Measurements from ENCODE around the gene CEMIP. TPM values are rescaled to one million over a fixed set of nuclear protein-coding genes. Genes with fewer than 3 reads are reported as not detected.

CEMIP gene
- polyA plus RNA-seq, 1 donor from 2014 or later = not detected

DNA sequence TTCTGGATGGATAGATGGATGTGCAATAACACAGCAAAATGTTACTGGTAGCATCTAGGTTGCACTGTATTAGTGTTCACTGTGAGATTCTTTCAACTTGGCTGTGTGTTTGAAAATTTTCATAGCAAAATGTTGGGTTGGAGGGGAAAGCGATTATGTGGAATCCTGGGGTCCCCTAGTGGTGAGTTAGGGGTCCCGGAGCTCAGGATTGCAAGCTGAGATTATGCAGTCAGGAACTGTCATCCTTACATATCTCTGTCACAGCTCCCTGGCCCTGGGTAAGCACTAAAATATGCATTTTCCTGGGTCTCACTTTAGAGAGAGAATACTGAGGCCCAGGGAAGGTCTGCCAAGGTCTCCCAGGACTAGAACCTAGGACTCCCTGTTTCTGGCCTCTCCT, 77.2 kb downstream of the CEMIP start:
- Mint-ChIP-seq H3K27me3 (peaks cover 12% of the 10 kb centered on the region), H3K27ac (no peak overlapping the region), H3K36me3 (no peaks in the 10 kb centered on the region), H3K4me1 (no peaks in the 10 kb centered on the region), H3K9me3 (peaks cover 0 to 2% (median 0%) of the 10 kb centered on the region in 3 donors), H3K4me3 (no peak overlapping the region)

DNA sequence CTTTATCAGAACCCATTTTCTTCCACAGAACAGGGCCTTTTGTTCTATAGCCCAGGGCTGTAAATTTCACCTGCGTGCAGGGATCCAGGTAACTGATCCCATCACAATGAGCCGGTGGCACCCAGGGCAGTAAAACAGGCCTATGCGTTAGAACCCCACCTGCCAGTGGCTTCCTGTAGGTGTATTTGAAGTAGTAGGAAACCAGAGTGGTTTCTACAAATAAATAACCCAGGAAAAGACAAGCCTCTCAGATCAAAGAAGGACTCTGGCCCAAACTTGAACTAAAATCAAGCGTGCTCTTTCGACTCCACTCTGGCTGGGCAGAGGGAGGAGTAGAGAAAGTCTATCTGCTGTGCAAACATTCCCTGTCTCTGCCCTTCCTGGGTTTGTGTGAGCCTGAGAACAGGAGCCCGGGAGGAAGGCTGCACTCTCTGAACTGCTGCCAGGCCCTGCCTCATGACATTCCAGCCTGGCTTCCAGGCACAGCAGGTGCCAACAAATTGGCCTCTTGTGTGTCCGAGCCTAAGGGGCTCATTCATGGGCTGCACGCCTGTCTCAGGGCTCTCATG, 77.7 kb downstream of the CEMIP start:
- H3K4me3 Mint-ChIP-seq = no peak overlapping the region
- peaks cover 0 to 2% (median 0%) of the 10 kb centered on the region in 3 donors for H3K9me3 Mint-ChIP-seq
- no peaks in the 10 kb centered on the region for H3K4me1 Mint-ChIP-seq
- H3K27me3 Mint-ChIP-seq = peaks cover 8% of the 10 kb centered on the region
- peak overlapping the region in 1 of 3 donors; percentile 67 for H3K27ac Mint-ChIP-seq
- H3K36me3 Mint-ChIP-seq = no peaks in the 10 kb centered on the region

DNA sequence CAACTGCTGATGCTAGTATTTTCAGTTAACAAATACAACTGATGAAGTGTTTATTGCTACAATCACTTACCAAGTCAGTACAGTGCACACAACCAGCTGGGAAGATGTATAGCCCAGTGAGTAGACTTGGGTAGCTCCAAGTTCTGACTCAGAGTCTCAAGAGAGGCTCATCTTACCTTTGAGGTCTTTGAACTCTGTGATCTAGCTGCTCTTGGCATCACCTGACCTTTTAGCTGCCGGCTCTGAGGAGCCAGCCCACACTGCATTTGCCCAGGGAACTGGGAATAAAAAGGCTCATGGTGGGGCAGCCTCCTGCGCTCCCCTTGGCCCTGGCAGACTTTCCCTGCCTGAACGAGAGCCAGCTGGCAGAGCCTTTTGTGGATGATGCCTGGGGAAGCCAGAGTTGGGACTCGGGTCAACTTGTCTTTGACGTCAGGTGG, 82.6 kb downstream of the CEMIP start:
- H3K27me3 Mint-ChIP-seq = peaks cover 10% of the 10 kb centered on the region
- no peaks in the 10 kb centered on the region for H3K9me3 Mint-ChIP-seq
- H3K27ac Mint-ChIP-seq = no peak overlapping the region
- no peak overlapping the region for H3K4me3 Mint-ChIP-seq
- no peaks in the 10 kb centered on the region for H3K4me1 Mint-ChIP-seq
- H3K36me3 Mint-ChIP-seq = no peaks in the 10 kb centered on the region

DNA sequence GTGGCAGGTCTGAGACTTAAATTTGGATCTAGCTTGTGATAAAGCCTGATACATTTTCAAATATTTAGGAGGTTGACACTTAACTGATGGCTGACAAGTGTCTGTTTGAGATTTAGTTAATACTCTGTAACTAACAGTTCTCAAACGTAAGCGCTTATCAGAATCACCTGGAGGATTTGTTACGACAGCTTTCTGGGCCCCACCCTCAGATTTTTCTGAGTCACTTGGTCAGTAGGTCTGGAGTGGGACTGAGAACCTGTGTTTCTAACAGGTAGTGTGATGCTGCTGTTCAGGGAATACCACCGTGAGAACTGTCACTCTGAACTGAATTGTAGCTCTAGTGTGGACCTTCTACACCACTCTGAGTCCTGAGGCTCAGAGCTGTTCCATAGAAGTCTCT, 85.5 kb downstream of the CEMIP start:
- Mint-ChIP-seq H3K9me3 (no peaks in the 10 kb centered on the region), H3K4me1 (no peaks in the 10 kb centered on the region), H3K27me3 (peaks cover 8% of the 10 kb centered on the region), H3K36me3 (no peaks in the 10 kb centered on the region), H3K4me3 (no peak overlapping the region), H3K27ac (no peak overlapping the region)

DNA sequence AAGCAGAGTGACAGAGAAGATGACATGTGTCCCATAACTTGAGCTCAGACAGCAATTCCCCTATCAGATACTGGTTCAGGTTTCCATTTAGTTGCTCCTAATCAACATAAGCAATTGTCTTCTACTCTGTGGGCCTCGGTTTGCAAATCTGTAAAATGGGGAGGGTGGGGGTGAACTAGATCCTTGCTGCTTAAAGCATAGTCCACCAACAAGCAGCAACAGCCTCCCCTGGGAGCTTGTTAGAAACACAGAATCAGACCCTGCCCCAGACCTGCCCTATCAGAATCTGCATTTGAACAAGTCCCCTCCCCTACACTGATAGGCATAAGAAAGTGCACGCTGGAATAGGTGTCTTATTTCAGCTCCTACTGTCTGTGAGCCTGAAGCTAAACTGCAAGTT, 87.8 kb downstream of the CEMIP start:
- Mint-ChIP-seq H3K9me3 (no peaks in the 10 kb centered on the region), H3K27me3 (peaks cover 4% of the 10 kb centered on the region), H3K36me3 (no peaks in the 10 kb centered on the region), H3K27ac (no peak overlapping the region), H3K4me1 (no peaks in the 10 kb centered on the region), H3K4me3 (no peak overlapping the region)

DNA sequence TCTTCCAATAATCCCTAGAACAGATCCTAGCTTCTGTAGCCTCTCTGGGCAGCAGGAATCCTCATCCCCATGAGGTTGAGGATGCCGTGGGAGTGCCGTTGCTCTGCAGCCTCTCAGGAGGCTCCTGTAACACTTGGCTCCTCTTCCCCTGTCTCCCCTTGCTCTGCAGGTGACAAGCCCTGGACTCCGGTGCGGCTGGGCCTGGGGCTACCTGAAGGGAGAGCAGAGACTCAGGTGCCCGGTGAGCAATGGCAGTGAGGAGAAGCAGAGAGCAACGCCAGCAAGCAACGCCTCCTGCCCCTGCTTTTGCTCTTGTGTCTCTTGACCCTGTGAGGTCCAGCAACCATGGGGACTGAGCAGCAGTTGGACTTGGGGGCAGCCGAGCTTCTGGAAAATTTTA, 91.2 kb downstream of the CEMIP start:
- Mint-ChIP-seq H3K9me3 (no peaks in the 10 kb centered on the region), H3K4me3 (no peak overlapping the region), H3K27me3 (peaks cover 7% of the 10 kb centered on the region), H3K27ac (no peak overlapping the region), H3K4me1 (no peaks in the 10 kb centered on the region), H3K36me3 (no peaks in the 10 kb centered on the region)

DNA sequence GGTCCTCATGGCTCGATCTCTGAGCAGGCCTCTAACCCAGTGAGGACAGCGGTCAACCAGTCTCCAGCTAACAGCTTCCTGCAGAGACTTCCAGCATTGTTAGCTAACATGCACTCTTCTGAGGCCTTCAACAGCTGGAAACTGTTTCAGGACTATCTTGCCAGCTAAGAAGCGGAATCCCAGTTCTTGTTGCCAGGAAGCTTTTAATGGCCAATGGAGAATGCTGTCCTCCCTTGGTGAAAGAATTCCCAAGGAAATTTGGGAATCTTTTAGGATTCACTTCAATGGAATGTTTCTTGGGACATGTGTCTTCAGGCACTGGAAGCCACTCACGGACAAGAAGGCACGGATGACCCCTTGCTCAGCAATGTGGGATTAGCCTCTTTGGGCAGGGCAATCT, 91.7 kb downstream of the CEMIP start:
- H3K4me3 Mint-ChIP-seq = no peak overlapping the region
- H3K36me3 Mint-ChIP-seq = no peaks in the 10 kb centered on the region
- H3K27ac Mint-ChIP-seq = no peak overlapping the region
- no peaks in the 10 kb centered on the region for H3K9me3 Mint-ChIP-seq
- H3K27me3 Mint-ChIP-seq = peaks cover 7% of the 10 kb centered on the region
- H3K4me1 Mint-ChIP-seq = no peaks in the 10 kb centered on the region

DNA sequence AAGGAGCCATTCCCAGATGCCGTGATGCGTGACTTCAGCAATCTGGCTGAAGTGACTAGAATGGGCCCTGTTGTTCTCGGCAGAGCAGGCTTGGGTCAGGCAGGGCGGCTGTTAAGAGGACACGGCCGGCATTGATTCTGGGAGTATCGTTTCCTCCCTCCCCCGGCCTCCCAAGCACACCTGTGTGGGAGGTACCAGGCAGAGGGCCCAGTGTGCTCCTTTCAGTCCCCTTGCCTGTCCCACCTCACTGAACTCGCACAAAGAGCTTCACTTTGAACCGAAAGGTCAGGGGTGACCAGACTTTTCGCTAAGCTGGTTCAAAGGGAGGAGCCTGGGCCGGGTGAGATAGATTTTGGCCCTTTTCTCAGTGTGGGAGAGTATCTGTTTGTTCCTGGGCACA, 92.7 kb downstream of the CEMIP start:
- no peaks in the 10 kb centered on the region for H3K4me1 Mint-ChIP-seq
- no peaks in the 10 kb centered on the region for H3K36me3 Mint-ChIP-seq
- no peak overlapping the region for H3K27ac Mint-ChIP-seq
- H3K27me3 Mint-ChIP-seq = peaks cover 11% of the 10 kb centered on the region
- no peak overlapping the region for H3K4me3 Mint-ChIP-seq
- no peaks in the 10 kb centered on the region for H3K9me3 Mint-ChIP-seq

DNA sequence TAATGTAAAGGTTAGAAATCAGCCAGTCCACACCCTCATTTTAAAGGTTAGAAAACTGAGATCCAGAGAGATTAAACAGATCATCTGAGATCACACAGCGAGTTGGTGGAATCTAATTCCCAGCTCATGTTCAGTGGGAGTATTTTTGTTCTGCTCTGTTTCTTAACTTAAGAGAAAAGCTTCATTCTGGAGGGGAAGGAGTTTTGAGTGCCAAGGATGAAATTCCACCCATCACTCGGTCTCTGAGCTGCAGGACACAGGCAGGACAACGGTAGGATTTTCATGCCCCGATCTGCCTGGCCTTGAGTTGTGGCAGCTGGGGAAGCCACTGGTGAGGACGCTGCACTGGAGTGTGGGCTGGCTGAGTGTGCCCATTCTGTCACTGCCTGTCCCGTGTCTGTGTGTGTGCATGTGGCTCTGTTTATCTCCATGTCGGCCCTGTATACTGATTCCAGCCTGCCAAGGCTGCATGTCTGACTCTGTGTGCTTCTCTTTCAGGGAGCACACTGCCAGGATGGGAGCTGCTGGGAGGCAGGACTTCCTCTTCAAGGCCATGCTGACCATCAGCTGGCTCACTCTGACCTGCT, 94.3 kb downstream of the CEMIP start:
- H3K27ac Mint-ChIP-seq = no peak overlapping the region
- H3K27me3 Mint-ChIP-seq = peaks cover 11% of the 10 kb centered on the region
- no peaks in the 10 kb centered on the region for H3K4me1 Mint-ChIP-seq
- peaks cover 4% of the 10 kb centered on the region for H3K36me3 Mint-ChIP-seq
- no peaks in the 10 kb centered on the region for H3K9me3 Mint-ChIP-seq
- no peak overlapping the region for H3K4me3 Mint-ChIP-seq

DNA sequence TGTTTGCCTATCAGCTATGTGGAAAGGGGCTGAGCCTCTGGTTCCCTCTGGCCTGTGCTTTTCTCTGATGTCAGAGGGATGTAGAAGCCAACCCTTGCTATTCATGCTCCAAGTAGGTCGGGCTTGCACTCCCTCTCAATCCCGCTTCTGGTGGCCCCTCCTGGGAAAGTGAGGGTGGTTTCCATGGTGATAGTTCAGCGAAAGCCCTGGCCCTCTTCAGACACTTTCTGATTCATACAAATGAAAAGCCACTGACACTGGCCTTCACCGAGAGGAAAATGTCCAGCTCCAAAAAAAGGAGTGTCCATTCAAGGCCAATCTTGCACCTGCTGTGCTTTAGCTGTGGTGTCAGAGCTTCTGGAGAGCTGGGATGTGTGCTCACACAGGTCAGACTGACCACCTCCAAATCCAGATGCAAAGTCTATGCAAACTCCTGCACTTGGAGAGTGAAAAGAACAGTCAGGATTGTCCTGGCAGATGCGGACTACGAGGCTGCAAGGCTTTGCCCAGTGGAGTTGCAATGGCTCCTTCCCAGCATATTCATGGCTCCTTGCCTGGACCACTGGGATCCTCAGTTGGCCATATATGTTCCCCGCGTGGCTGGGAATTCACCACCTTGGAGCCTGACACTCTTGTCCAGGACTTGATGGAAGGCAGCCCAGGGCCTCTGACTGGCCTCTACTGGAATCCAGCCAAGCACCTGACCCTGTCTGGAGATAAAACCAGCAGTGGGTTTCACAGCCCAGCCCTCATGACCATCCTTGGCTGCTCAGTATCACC, 96.6 kb downstream of the CEMIP start:
- Mint-ChIP-seq H3K9me3 (no peaks in the 10 kb centered on the region), H3K4me3 (no peak overlapping the region), H3K4me1 (no peaks in the 10 kb centered on the region), H3K27me3 (peaks cover 9% of the 10 kb centered on the region), H3K27ac (no peak overlapping the region), H3K36me3 (peaks cover 4% of the 10 kb centered on the region)

DNA sequence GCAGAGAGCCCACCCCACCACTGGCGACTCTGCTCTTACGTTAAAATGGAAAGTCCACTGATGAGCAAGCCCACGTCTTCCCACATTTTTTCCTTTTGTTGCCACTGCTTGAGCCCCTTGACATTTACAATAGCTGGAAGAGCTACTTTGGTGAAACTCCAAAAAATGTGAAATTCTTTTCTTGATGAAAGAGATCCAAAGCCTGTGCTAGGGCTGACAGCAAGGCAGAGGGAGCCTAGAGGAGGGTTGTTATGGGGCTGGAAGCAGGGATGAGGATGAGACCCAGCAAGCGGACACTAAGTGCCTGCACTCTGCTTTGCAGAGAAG, 97.1 kb downstream of the CEMIP start:
- Mint-ChIP-seq H3K27me3 (peaks cover 11% of the 10 kb centered on the region), H3K36me3 (peaks cover 4% of the 10 kb centered on the region), H3K4me3 (no peak overlapping the region), H3K9me3 (no peaks in the 10 kb centered on the region), H3K27ac (no peak overlapping the region), H3K4me1 (peaks cover 0 to under 1% (median 0%) of the 10 kb centered on the region in 3 donors)

DNA sequence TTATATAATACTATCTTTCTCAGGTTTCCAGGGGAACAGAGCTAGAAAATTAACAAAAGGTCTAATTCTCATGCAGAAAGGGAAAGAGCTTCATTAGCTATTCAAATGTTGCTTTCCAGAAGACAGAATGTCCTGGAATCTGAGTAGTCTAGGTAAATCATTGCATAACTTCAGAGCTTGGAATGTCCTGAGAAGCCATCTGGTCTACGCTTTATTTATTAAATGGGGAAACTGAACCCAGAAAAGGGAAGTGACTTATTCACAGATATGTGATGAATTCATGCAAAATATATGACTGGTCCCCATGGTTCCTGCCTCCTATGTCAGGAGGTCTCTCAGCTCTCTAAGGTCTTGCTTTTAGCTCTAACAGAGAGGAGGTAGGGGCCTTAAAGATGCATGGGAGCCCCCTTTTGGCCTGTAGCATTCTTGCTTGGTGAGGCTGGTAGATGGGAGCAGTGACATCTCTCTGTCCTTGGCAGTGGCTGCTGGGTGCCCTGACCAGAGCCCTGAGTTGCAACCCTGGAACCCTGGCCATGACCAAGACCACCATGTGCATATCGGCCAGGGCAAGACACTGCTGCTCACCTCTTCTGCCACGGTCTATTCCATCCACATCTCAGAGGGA, 99.2 kb downstream of the CEMIP start:
- no peak overlapping the region for H3K27ac Mint-ChIP-seq
- no peak overlapping the region for H3K4me3 Mint-ChIP-seq
- no peaks in the 10 kb centered on the region for H3K9me3 Mint-ChIP-seq
- H3K4me1 Mint-ChIP-seq = peaks cover 0 to 2% (median 0%) of the 10 kb centered on the region in 3 donors
- H3K27me3 Mint-ChIP-seq = peaks cover 11% of the 10 kb centered on the region
- peaks cover 4% of the 10 kb centered on the region for H3K36me3 Mint-ChIP-seq

DNA sequence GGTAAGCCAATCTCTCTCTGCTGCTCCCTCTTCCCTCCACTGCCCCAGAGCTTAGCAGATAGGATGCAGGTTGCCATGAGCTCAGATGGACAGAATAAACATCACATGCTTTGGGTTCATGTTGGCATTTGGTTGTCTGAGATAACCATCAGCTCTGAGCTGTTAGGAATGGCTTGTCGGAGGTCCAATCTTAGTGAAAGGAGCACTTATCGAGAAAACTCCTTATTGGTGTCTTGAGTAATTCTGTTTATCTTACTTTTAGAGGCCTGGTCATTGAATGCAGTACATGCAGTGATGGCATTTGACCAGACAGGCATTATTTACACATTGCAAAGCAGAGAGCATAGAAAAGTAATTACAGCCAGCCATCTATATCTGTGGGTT, 99.7 kb downstream of the CEMIP start:
- H3K27ac Mint-ChIP-seq = no peak overlapping the region
- H3K9me3 Mint-ChIP-seq = no peaks in the 10 kb centered on the region
- peaks cover 7% of the 10 kb centered on the region for H3K27me3 Mint-ChIP-seq
- H3K4me3 Mint-ChIP-seq = no peak overlapping the region
- peaks cover 0 to 2% (median 0%) of the 10 kb centered on the region in 3 donors for H3K4me1 Mint-ChIP-seq
- H3K36me3 Mint-ChIP-seq = peaks cover 4% of the 10 kb centered on the region

DNA sequence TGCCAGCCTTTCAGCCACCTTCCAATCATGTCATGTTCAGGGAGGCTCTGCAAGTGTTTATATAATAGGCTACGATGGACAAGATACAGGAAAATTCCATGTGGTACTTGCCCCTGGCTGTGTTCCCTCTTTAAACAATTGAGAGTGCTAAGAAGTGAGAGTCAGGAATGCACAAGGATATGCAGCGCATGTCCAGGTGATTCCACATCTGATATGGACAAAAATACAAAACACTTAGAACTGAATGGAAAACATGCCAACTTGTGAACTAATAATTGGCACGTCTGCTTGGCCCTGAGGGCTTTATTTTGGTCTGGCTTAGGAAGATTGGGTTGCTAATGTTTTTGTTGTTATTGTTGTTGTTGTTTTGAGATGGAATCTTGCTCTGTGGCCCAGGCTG, 100.9 kb downstream of the CEMIP start:
- H3K36me3 Mint-ChIP-seq = peaks cover 4% of the 10 kb centered on the region
- no peaks in the 10 kb centered on the region for H3K9me3 Mint-ChIP-seq
- H3K27ac Mint-ChIP-seq = no peak overlapping the region
- H3K4me3 Mint-ChIP-seq = no peak overlapping the region
- peaks cover 0 to 2% (median 0%) of the 10 kb centered on the region in 3 donors for H3K4me1 Mint-ChIP-seq
- peaks cover 7% of the 10 kb centered on the region for H3K27me3 Mint-ChIP-seq

DNA sequence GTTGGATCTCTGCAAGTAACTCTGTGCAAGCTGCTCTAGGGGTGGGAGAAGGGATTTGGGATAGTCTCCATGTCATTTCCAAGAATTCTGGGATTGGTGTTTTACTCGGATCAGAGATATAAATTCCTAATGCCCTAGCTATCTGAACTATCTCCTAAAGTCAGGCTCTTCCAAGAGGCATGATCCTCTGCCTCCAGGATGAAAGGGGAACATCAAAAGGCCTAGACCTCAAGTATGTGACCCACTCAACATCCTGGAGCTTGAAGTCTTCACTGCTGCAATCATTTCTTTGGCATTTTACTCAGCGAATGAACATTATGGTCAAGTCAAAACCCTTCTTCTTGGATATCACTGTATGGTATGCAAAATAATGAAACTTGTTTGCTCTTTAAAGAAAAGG, 104.5 kb downstream of the CEMIP start:
- peaks cover 3% of the 10 kb centered on the region for H3K27me3 Mint-ChIP-seq
- H3K4me1 Mint-ChIP-seq = peaks cover 0 to 2% (median 0%) of the 10 kb centered on the region in 3 donors
- no peak overlapping the region for H3K4me3 Mint-ChIP-seq
- H3K9me3 Mint-ChIP-seq = no peaks in the 10 kb centered on the region
- no peak overlapping the region for H3K27ac Mint-ChIP-seq
- no peaks in the 10 kb centered on the region for H3K36me3 Mint-ChIP-seq

Measured in IgD-negative memory B cell (primary cell).